Measurements from ENCODE around the gene SRRM3.
A peak's percentile ranks its signal among the peaks of the same experiment; 100 is the strongest.
"Not testable (repeated sequence)": the region's sequence is repeated elsewhere in the genome, so short reads cannot be mapped to it uniquely, and the experiment has no call there.

SRRM3 gene, protein sequence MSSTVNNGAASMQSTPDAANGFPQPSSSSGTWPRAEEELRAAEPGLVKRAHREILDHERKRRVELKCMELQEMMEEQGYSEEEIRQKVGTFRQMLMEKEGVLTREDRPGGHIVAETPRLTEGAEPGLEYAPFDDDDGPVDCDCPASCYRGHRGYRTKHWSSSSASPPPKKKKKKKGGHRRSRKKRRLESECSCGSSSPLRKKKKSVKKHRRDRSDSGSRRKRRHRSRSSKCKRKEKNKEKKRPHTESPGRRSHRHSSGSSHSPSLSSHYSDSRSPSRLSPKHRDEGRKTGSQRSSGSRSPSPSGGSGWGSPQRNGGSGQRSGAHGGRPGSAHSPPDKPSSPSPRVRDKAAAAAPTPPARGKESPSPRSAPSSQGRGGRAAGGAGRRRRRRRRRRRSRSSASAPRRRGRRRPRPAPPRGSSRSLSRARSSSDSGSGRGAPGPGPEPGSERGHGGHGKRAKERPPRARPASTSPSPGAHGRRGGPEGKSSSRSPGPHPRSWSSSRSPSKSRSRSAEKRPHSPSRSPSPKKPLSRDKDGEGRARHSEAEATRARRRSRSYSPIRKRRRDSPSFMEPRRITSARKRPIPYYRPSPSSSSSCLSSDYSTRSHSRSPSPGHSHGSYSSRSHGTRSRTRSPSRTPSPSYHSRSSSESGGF

DNA sequence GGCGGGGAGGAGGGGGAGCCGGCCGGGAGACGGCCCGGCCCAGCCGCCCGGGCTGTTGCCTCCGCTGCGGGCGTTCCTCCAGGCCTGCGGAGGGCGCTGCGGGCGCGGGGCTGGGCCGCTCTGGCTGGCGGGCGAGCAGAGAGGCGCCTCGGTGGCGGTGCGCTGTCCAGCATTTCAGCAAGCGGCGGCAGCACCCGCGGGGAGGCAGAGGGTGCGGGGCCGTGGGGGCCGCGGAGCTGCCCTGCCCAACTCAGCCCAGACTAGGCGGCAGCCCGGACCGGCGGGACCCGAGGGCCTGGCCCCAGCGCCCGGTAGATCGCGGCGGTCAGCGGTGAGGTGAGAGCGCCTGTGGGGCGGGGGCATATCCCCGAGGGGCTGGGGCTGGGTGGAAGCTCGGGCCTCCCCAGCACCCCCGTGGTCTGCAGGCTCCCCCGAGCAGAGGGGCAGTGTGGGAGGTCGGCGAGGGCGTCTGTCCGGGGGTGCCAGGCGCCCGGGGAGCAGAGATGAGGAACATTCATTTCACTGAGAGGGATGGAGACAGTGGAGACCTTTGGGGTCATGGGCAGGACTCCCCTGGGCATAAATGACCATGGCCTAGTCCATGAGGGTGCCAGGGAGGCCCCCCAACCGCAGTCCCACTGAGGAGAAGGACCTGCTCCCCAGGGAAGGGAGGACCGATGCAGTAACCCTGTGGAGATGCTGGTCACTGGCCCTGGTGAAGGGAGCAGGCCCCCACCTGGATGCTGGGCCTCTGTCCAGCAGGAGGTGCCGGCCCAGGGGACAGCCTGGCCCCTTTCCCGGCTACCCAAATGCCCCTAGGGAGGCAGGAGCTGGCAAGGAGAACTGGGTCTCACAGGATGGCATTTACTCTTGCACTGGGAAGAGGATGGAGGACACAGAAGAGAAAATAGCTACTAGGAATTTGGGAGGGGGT, at the start of gene SRRM3:
TSS of gene SRRM3 (plus strand) at position 165 of the 934 bp plus-strand sequence. CDS start 33,171 bp downstream, outside the sequence.
- peak in 53 of 56 donors; percentile 14 to 82 (median 57) for DNase-seq

DNA sequence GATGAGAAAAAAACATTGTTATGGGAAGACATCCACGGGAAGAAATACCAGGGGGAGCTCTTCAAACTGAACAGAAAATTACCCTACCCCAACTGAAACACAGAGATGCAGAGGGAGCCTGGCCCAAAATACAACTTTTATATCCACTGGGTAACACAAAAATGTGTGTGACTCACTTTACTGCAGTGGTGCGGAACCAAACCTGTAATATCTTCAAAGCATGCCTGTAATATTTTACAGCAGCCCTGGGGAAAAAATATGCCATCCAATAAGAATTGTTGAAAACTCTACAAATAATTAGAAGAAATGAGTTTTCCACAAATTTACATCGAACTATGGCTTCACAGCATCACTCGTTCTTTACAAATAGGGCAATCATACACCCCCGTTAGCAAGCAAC, 49.8 kb upstream of the SRRM3 start:
- DNase-seq, result no peak

DNA sequence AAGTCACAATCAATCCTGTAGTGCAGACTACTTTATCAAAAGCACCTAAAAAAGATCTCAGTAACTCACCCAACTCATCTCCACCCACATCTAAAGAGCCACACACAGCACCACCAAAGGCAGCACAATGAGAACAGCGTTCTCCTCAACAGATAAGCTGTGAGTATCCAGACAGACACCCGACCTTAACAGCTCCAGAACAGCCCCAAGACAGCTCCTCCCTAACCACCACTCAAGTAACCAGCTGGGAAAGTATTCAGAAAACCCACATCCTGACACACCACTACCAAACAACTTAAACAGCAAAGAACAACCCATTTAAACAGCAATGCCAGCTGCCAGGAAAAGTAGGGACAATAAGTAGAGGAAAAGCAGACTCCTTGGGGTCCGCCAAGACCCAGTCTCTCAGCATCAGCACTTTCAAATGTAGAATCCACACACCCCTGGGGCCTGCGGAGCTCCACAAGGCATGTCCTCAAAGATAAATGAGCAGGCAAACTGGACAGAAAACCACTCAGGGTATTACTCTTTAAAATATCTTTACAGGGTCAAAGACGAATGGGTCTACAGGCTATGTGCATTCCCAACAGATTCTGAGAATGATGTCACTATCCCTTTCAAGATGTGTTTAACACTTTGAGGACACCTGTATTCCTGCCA, 48.0 kb upstream of the SRRM3 start:
- DNase-seq, result not testable (repeated sequence)

GRCh38 chr7:76155938-76156337, 45.8 kb upstream of the SRRM3 start:
- DNase-seq, result peak in 5 of 56 donors; percentile 7 to 19 (median 11)

DNA sequence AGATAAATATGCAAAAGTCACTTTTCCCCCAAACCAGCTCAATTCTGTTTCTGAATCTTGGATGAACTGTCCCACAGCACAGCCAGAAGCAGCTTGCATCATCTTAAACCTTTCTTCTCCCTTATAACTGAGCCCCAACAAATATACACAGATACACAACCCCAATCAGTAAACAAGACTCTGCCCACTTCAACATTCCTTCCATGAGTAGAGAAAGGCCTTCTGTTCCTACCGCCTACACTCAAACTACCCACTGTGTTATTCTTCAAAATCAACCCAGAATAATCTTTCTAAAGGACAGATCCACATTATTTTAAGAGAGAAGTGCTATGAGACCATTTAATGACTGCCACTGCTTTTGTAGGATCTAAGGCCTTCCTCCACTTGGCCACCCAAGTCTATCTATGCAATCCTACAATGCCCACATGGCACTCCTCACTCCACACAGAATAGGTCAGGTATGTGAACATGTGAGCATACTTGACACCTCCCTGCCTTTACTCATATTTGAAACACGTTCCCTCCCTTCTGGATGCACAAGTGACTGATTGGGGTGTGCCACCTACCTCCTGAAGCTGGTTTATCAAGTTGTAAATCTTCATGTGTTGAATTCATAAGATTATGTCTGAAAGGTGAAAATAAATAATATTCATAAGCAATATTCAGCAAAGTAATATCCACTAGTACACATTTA, 44.6 kb upstream of the SRRM3 start:
- DNase-seq, result not testable (repeated sequence)

- DNase-seq, result not testable (repeated sequence)
These were observed 43.3 kb upstream of the SRRM3 start for GRCh38 chr7:76158416-76158815.

GRCh38 chr7:76162416-76163170, 39.1 kb upstream of the SRRM3 start:
- DNase-seq, result peak in 5 of 56 donors; percentile 3 to 58 (median 15)

DNA sequence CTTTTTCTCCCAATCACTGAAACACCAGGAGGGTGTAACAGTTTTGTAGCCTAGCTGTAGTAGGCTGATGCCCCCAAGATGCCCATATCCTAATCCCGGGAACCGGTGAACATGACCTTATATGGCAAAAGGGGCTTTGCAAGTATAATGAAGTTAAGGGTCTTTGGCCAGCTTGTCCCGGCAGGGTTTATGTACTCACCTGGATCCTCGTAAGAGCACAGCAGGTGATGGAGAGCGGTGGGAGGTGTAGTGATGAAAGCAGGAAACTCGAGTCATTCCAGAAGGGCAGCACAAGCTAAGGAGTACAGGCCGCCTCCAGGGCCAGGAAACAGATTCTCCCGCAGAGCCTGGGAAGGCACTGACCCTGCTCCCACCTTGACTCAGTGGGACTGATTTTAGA, 37.9 kb upstream of the SRRM3 start:
- not testable (repeated sequence) for DNase-seq

DNA sequence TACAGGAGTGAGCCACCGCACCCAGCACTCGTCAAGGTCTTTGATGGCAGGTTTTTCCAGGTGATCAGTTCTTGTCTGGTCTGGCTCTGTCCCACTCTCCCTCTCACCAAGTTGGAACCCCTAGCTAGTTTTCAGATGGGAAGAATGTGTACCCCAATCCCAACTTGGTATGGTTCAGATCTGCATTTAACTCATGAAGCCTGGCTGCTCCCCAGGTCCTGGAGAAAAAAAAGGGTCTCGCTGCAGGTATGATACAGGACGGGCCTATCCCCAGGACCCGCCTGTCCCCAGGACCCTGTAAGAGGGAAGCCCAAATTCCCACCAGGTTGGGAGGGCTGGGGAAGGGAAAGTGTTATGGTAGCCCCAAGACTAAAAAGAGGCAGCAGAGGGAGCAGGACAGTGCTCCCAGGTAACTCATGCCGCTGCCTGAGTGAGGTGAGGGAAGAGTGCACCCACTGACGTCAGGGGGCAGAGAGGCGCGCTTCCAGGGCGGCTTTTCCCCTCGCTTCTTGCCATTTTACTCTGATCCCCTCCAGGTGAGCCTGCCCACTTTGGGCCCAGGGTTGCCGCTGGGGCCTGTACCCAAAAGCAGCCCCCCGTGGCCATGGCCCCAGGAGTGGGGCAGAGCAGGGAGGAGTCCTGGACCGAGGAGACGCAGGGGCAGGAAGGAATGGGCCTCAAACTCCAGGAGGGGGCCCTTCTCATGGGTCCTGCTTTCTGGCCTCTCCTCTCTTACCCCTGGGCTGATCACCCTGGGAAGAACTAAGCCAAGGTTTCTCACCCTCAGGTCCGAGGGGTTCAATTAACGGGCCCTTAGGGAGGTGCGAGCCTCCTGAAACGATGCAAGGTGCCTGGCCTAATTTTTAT, 36.4 kb upstream of the SRRM3 start:
- no peak for DNase-seq

DNA sequence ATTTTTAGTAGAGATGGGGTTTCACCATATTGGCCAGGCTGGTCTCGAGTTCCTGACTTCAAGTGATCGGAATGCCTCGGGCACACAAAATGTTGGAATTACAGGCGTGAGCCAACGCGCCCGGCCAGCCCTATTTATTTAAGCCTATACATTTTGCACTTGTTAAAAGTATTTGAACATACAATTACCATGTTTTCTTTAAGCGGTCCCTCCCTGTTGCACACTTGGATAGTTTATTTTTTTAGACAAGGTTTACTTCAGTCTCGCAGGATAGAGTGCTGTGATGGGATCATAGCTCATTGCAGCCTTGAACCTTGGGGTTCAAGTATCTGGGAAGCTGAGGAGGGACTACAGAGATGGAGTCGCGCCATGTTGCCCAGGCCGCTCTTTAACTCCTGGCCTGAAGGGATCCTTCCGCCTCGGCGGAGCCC, 35.7 kb upstream of the SRRM3 start:
- no peak for DNase-seq

DNA sequence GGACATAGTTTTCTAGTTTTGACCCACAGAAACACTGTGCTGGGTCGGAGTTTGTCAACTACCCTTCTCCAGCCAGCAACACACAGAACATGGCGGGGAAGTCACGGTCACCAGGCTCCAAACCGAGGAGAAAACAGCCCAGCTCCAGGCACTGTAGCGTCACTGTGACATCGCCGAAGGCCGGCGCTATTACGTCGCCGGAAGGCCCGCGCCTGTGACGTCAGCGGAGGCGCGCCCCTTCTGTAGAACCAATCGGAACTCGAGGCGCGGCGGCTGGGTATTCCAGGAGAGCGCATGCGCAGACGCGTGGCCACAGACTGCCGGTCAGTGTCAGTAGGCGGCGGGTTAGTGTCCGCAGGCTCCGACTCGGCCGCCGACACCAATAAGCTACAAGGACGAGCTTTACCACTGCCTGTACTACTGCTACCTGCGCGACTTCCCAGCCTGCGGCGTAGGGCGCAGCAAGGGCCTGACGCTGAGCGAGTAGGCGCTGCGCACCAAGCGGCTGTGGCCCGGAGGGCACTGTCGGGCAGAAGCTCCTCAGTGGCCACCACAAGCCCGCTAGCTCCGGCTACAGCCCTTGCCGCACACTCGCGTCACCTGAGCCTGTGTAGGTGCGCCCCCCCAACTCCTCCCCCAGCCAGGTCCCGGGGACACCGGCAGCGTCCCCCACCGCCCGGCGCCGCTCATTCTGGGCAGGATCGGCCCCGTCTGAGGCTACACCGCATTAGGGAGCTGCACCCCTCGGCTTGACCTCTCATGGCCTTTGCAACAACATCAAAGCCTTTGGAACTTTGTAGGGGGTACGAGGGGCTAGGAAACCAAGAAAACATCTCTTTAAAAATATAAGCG, 35.1 kb upstream of the SRRM3 start:
- peak; percentile 39 to 99 (median 92) for DNase-seq

- no peak for DNase-seq
These were observed 28.0 kb upstream of the SRRM3 start for GRCh38 chr7:76173566-76174205.

DNA sequence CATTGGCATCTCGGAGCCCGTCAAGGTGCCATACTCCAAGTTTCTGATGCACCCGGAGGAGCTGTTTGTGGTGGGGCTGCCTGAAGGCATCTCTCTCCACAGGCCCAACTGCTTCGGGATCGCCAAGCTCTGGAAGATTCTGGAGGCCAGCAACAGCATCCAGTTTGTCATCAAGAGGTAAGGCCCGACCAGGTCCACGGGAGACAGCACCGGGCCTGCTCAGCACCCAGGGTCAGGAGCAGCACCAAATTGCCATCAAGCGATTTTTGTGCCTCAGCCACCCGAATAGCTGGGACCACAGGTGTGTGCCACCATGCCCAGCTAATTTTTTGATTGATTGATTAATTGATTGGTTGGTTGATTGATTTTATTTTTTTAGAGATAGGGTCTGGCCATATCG, 24.7 kb upstream of the SRRM3 start:
- not testable (repeated sequence) for DNase-seq

DNA sequence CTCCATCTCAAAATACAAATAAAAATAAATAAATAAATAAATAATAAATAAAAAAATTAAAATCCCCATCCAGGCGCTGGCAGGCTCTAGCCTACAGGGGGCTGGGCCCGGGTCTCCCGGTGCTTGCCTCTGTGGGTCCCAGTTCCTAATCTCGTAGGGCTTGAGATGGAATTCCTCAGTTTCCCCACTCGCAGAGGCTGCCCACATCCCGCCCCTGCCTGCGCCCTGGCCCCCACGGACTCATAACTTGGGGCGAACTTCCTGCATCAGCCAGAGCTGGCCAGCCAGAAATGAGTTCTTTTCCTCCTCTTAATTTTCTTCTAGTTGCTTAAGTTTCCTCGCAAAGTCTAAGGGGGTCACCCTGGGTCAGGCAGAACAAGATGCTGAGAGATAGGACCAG, 22.0 kb upstream of the SRRM3 start:
- DNase-seq, result no peak

DNA sequence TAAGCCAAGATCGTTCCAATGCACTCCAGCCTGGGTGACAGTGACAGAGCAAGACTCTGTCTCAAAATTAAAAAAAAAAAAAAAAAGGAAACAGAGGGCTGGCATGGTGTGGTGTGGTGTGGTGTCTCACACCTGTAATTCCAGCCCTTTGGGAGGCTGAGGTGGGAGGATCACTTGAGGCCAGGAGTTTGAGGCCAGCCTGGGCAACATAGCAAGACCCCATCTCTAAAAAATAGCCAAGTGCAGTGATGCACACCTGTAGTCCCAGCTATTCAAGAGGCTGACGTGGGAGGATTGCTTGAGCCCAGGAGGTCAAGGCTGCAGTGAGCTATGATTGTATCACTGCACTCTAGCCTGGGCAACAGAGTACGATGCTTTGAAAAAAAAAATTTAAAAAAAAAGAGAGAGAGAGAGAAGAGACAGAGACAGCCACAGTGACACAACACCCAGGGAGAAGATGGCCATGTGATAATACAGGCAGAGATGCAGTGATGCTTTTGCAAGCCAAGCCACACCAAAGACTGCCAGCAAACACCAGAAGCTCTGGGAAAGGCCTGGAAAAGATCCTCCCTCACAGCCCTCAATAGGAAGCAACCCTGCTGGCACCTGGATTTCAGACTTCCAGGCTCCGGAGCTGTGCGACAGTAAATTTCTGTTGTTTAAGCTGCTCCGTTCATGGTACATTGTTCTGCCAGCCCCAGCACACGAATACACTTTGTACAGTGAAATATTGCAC, 19.3 kb upstream of the SRRM3 start:
- no peak for DNase-seq

DNA sequence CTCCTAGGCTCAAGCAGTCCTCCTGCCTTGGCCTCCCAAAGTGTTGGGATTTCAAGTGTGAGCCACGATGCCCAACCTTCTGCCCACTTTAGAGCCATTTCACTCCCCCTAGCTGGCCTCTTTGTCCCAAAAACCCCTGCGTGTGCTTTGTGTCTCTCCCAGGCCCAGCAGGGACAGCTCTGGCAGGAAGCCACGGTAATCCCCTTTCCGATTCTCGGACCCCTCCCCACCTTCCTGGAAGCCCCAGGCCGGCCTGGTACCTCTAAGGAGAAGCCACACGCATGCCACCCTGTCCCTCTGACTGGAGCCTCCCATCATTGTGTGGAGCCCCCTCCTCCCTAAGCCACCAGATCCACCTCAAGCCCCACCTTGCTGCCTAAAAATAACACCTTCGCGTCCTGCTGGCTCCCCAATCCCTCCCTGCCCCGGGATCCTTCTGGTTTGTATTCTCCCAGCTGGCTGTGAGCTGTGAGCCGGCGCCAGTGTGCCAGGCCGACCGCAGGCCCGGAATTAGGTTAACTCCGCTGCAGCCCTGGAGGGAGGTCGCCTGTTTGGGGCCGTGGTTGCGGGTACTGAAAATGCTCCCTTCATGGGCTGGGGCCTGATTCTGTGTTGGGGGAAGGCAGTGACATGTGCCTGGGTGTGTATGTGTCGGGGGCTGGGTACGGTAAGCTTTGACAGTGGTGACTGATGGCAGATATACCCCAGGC, 16.4 kb upstream of the SRRM3 start:
- peak in 1 of 56 donors; percentile 7 for DNase-seq
